ENCODE measurements around the gene ZFP42. TPM values are rescaled to one million over a fixed set of nuclear protein-coding genes. Genes with fewer than 3 reads are reported as not detected.
"Not testable (repeated sequence)": the region's sequence is repeated elsewhere in the genome, so short reads cannot be mapped to it uniquely, and the experiment has no call there.

ZFP42 gene
- total and polyA plus RNA-seq, 5 donors: not detected

DNA sequence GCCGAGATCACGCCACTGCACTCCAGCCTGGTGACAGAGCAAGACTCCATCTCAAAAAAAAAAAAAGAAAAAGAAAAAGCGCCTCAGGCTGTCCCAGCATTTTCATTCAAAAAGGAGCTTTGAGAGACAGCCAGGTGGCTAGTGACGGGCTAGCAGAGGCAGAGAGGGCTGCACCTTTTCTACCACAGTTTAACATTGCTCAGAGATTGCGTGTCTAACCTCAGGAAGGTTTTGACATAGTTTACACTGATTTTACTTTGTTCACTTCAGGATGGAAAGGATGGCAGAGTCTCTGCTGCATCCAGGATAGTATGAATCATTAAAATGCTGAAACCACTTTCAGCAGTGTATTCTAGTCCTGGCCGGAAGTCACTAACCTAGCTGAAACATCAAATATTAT, 28.1 kb downstream of the ZFP42 start:
- Histone ChIP-seq H3K4me1 (ENCODE audit: control insufficient read depth, insufficient read depth, low read length) (no peaks in the 10 kb centered on the region), H3K27me3 (ENCODE audit: control insufficient read depth, insufficient read depth) (no peaks in the 10 kb centered on the region), H3K4me3 (ENCODE audit: low read length) (no peak overlapping the region), H3K9me3 (ENCODE audit: control insufficient read depth, low read length) (no peaks in the 10 kb centered on the region), H3K27ac (ENCODE audit: low read length) (no peak overlapping the region)
- WGBS: 89% methylated on average over 6 of the region's 6 CpGs
- ATAC-seq: no peak
- intact Hi-C loops (cut with DNase I): no loop called here
- DNase-seq: no peak

DNA sequence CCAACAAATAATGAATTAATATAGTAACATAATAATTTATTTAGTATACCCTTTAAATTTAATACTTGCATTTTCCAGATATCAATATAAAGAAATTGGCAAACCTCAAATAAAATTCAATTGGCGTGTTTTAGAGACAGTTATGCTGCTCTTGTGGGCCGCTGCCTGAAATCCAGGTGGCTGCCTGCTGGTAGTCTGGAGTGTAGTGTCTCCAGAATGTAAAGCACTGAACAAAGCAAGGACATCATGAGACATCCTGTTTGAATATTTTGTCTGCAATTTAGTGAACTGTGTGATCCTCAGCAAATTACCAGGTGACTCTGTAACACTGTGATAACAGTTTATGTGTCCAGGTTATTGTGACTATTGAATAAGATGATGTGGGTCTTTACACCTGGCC, 29.9 kb downstream of the ZFP42 start:
- 90% methylated on average over 2 of the region's 2 CpGs for WGBS
- Histone ChIP-seq H3K9me3 (ENCODE audit: control insufficient read depth, low read length) (no peaks in the 10 kb centered on the region), H3K27ac (ENCODE audit: low read length) (no peak overlapping the region), H3K4me1 (ENCODE audit: control insufficient read depth, insufficient read depth, low read length) (no peaks in the 10 kb centered on the region), H3K4me3 (ENCODE audit: low read length) (no peak overlapping the region), H3K27me3 (ENCODE audit: control insufficient read depth, insufficient read depth) (no peaks in the 10 kb centered on the region)
- DNase-seq (no peak), ATAC-seq (no peak)
- intact Hi-C loops (cut with DNase I): no loop called here

DNA sequence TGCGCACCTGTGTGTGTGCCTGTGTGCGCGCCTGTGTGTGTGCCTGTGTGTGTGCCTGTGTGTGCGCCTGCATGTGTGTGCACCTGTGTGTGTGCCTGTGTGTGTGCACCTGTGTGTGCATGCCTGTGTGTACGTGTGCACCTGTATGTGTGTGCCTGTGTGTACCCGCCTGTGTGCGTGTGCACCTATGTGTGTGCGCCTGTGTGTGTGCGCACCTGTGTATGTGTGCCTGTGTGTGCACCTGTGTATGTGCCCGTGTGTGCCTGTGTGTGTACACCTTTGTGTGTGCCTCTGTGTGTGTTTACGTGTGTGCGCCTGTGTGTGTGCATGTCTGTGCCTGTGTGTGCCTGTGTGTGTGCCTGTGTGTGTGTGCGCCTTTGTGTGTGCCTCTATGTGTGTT, 33.5 kb downstream of the ZFP42 start:
- ATAC-seq: no peak
- Histone ChIP-seq H3K4me1 (ENCODE audit: control insufficient read depth, insufficient read depth, low read length) (no peaks in the 10 kb centered on the region), H3K9me3 (ENCODE audit: control insufficient read depth, low read length) (no peaks in the 10 kb centered on the region), H3K4me3 (ENCODE audit: low read length) (no peak overlapping the region), H3K27ac (ENCODE audit: low read length) (no peak overlapping the region), H3K27me3 (ENCODE audit: control insufficient read depth, insufficient read depth) (no peaks in the 10 kb centered on the region)
- DNase-seq: no peak
- 95% methylated on average over 13 of the region's 13 CpGs for WGBS
- intact Hi-C loops (cut with DNase I): no loop called here

DNA sequence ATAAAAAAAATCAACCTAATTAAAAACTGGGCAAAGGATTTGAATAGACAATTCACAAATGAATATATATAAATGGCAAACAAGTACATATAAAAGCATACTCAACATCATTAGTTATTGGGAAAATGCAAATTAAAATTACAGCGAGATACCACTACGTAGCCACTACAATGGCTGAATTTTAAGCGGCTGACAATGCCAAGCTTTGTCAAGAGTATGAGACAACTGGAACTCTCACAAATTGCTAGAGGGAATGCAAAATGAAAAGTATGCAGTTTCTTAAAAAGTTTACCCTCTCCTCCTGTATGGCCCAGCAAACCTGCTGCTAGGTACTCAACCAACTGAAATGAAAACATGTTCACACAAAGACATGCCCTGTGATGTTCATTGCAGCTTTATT, 34.8 kb downstream of the ZFP42 start:
- no peak for ATAC-seq
- H3K9me3 ChIP-seq (ENCODE audit: control insufficient read depth, low read length): no peaks in the 10 kb centered on the region
- intact Hi-C loops (cut with DNase I): no loop called here
- no peaks in the 10 kb centered on the region for H3K27me3 ChIP-seq (ENCODE audit: control insufficient read depth, insufficient read depth)
- H3K27ac ChIP-seq (ENCODE audit: low read length): no peak overlapping the region
- no peak overlapping the region for H3K4me3 ChIP-seq (ENCODE audit: low read length)
- DNase-seq: no peak
- no peaks in the 10 kb centered on the region for H3K4me1 ChIP-seq (ENCODE audit: control insufficient read depth, insufficient read depth, low read length)
- 87% methylated on average over 3 of the region's 3 CpGs for WGBS

DNA sequence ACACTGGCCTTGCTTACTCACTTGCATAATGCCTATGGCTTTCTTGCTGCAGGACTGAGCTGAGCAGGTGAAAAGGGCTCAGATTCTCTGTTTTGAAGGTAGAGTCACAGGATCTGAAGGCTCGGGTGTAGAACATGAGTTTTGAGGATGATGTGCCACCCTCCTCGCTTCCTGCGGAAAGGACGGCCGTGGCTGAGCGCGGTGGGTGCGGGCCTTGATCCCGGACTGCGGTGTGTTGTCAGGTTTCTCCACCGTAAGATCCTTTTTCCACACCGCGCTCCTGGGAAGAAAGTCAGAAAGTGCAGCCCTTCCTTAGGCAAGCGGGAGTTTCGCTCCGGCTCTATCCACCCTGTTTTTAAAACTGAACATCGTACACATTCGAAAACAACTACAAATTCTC, 36.2 kb downstream of the ZFP42 start:
- H3K9me3 ChIP-seq (ENCODE audit: control insufficient read depth, low read length): no peaks in the 10 kb centered on the region
- intact Hi-C loops (cut with DNase I): no loop called here
- H3K4me1 ChIP-seq (ENCODE audit: control insufficient read depth, insufficient read depth, low read length): no peaks in the 10 kb centered on the region
- 33% methylated on average over 18 of the region's 18 CpGs for WGBS
- H3K27me3 ChIP-seq (ENCODE audit: control insufficient read depth, insufficient read depth): no peaks in the 10 kb centered on the region
- no peak overlapping the region for H3K27ac ChIP-seq (ENCODE audit: low read length)
- no peak for ATAC-seq
- no peak overlapping the region for H3K4me3 ChIP-seq (ENCODE audit: low read length)
- no peak for DNase-seq

DNA sequence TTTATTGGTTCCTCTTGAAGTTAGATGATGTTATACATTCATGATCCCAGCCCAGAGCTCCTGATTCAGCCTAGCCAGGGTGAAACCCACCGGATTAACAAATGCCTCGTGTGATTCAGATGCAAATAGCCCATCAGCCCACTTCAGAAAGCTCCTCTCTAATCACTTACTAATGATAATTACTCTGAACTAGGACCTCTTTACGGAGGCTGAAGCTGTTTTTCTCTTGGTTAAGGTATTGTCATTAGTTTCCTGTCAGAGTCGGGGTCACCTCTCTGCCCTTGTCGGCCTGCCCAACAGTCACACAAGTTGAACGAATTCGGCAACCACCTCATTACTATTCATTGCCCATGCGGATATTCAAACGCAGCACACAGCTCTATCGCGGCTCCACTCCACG, 36.6 kb downstream of the ZFP42 start:
- DNase-seq (no peak), ATAC-seq (no peak)
- Histone ChIP-seq H3K9me3 (ENCODE audit: control insufficient read depth, low read length) (no peaks in the 10 kb centered on the region), H3K27me3 (ENCODE audit: control insufficient read depth, insufficient read depth) (no peaks in the 10 kb centered on the region), H3K4me3 (ENCODE audit: low read length) (no peak overlapping the region), H3K4me1 (ENCODE audit: control insufficient read depth, insufficient read depth, low read length) (no peaks in the 10 kb centered on the region), H3K27ac (ENCODE audit: low read length) (no peak overlapping the region)
- 17% methylated on average over 12 of the region's 12 CpGs for WGBS
- intact Hi-C loops (cut with DNase I): no loop called here

DNA sequence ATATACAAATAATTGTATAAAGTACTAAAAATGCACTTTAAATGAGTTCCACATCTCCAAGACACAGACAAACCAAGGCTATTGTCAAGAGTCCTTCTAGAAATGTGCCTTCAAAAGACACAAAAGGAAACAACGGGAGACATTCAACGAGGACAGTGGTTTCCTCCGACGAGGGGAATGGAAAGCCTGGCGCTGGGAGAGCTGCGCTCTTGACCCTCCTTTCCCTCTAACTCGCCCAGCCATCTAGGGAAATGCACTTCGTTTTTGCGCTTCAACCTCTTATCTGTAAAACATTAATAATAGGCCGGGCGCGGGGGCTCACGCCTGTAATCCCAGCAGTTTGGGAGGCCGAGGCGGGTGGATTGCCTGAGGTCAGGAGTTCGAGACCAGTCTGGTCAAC, 37.0 kb downstream of the ZFP42 start:
- no peak overlapping the region for H3K4me3 ChIP-seq (ENCODE audit: low read length)
- H3K27me3 ChIP-seq (ENCODE audit: control insufficient read depth, insufficient read depth): no peaks in the 10 kb centered on the region
- DNase-seq (no peak), ATAC-seq (no peak)
- WGBS: 31% methylated on average over 16 of the region's 16 CpGs
- H3K9me3 ChIP-seq (ENCODE audit: control insufficient read depth, low read length): no peaks in the 10 kb centered on the region
- no peaks in the 10 kb centered on the region for H3K4me1 ChIP-seq (ENCODE audit: control insufficient read depth, insufficient read depth, low read length)
- no peak overlapping the region for H3K27ac ChIP-seq (ENCODE audit: low read length)
- intact Hi-C loops (cut with DNase I): no loop called here

DNA sequence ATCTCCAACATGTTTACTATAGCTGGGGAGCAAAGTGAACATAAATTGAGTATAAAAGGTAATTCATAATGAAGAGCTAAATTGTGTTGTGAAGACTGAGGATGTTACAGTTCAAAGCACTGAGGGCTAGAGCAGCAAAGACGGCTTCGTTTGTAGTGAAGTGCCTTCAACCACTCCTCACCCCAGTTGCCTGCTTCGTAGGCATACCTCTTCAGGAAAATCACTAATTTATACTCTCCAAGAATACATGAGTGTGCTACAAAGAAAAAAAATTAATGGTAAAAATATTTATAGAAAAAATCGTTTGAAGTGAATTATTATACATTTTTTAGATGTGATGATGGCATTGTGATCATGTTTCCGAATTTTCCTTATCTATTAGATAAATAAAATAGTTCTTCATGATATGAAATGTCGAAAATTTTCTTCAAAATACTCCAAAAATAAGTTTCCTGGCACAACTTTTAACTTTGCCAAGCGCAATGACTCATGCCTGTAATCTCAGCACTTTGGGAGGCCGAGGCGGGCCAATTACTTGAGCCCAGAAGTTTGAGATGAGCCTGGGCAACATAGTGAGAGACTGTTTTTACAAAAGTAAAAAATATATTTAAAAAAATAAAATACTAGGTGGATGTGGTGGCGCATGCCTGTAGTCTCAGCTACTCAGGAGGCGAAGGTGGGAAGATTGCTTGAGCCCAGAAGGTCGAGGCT, 41.6 kb downstream of the ZFP42 start:
- 62% methylated on average over 12 of the region's 12 CpGs for WGBS
- intact Hi-C loops (cut with DNase I): no loop called here
- no peaks in the 10 kb centered on the region for H3K27me3 ChIP-seq (ENCODE audit: control insufficient read depth, insufficient read depth)
- H3K9me3 ChIP-seq (ENCODE audit: control insufficient read depth, low read length): no peaks in the 10 kb centered on the region
- DNase-seq: no peak
- no peak for ATAC-seq
- no peak overlapping the region for H3K4me3 ChIP-seq (ENCODE audit: low read length)
- no peaks in the 10 kb centered on the region for H3K4me1 ChIP-seq (ENCODE audit: control insufficient read depth, insufficient read depth, low read length)
- no peak overlapping the region for H3K27ac ChIP-seq (ENCODE audit: low read length)

DNA sequence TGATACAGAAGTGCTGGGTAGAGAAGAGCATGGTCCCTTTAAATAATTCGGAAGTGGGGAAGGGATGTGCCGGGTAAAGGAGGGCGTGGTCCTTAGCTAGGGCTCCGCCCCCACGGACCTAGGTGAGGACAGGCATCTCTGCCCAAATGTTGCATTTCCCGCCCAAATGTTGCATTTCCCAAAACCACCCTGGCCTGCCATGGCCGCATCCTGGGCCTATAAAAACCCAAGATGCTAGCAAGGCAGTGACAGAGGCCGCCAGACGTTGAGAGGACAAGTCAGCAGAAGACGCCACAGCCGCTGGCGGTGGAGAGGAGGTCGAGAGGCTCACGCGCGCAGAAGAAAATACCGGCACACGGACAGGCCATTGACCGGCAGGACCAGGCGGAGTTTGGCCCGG, 46.1 kb downstream of the ZFP42 start:
- Histone ChIP-seq H3K4me1 (ENCODE audit: control insufficient read depth, insufficient read depth, low read length) (no peaks in the 10 kb centered on the region), H3K4me3 (ENCODE audit: low read length) (no peak overlapping the region), H3K27me3 (ENCODE audit: control insufficient read depth, insufficient read depth) (no peaks in the 10 kb centered on the region), H3K27ac (ENCODE audit: low read length) (no peak overlapping the region), H3K9me3 (ENCODE audit: control insufficient read depth, low read length) (no peaks in the 10 kb centered on the region)
- intact Hi-C loops (cut with DNase I): no loop called here
- 78% methylated on average over 21 of the region's 21 CpGs for WGBS
- no peak for ATAC-seq
- no peak for DNase-seq

DNA sequence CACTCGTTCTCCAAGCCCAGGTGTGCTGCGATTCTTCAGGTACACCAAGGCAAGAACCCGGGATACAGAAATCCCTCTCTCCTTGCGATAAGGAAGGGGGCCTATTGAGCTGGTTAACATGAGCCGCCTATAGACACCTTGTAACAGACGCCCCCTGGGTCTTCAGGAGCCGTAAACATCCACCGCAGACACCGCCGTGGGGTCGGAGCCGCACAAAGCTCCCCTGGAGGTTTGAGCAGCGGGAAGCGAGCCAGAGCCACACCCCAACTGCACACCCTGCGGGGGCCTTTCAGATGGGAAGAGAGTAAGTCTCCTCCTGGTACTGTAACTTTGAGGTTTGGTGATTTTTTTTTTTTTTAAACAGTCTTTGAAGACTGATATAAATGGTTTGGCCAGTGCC, 46.6 kb downstream of the ZFP42 start:
- intact Hi-C loops (cut with DNase I): no loop called here
- no peaks in the 10 kb centered on the region for H3K27me3 ChIP-seq (ENCODE audit: control insufficient read depth, insufficient read depth)
- ATAC-seq: no peak
- no peak overlapping the region for H3K4me3 ChIP-seq (ENCODE audit: low read length)
- no peaks in the 10 kb centered on the region for H3K4me1 ChIP-seq (ENCODE audit: control insufficient read depth, insufficient read depth, low read length)
- 53% methylated on average over 15 of the region's 15 CpGs for WGBS
- H3K9me3 ChIP-seq (ENCODE audit: control insufficient read depth, low read length): no peaks in the 10 kb centered on the region
- no peak for DNase-seq
- H3K27ac ChIP-seq (ENCODE audit: low read length): no peak overlapping the region

DNA sequence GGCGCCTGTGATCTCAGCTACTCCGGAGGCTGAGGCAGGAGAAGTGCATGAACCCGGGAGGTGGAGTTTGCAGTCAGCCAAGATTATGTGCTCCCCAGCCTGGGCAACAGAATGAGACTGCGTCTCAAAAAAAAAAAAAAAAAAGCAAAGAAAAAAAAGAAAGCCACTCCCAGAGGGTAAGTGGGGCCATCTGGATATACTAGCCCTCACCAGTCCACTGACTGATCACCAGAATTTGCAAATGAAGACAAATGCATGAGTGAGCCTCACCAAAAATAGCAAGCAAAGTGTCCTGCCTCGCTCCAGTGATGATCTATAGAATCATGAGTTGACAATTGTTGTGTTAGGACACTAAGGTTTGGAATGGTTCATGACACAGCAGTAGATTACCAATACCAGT, 47.6 kb downstream of the ZFP42 start:
- Histone ChIP-seq H3K27me3 (ENCODE audit: control insufficient read depth, insufficient read depth) (no peaks in the 10 kb centered on the region), H3K9me3 (ENCODE audit: control insufficient read depth, low read length) (no peaks in the 10 kb centered on the region), H3K4me1 (ENCODE audit: control insufficient read depth, insufficient read depth, low read length) (no peaks in the 10 kb centered on the region), H3K27ac (ENCODE audit: low read length) (no peak overlapping the region), H3K4me3 (ENCODE audit: low read length) (no peak overlapping the region)
- ATAC-seq (no peak), DNase-seq (no peak)
- 96% methylated on average over 5 of the region's 5 CpGs for whole genome bisulfite sequencing
- intact Hi-C loops (cut with DNase I): no loop called here

DNA sequence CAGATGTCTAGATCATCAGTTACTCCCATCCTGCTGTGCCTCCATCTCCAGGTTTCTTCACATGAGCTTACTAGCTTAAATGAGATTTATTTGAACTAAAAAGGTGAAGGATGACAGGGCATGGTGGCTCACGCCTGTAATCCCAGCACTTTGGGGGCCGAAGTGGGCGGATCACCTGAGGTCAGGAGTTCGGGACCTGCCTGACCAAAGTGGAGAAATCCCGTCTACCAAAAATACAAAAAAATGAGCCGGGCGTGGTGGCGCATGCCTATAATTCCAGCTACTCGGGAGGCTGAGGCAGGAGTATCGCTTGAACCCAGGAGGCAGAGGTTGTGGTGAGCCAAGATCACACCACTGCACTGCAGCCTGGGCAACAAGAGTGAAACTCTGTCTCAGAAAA, 49.9 kb downstream of the ZFP42 start:
- intact Hi-C loops (cut with DNase I); H3K4me3 ChIP-seq (ENCODE audit: low read length); H3K4me1 ChIP-seq (ENCODE audit: control insufficient read depth, insufficient read depth, low read length); H3K9me3 ChIP-seq (ENCODE audit: control insufficient read depth, low read length); DNase-seq; ATAC-seq; H3K27me3 ChIP-seq (ENCODE audit: control insufficient read depth, insufficient read depth); H3K27ac ChIP-seq (ENCODE audit: low read length): not testable (repeated sequence)
- 92% methylated on average over 10 of the region's 10 CpGs for WGBS

Measured in right cardiac atrium (tissue), 5 donors.